ENCODE data around the gene VAC14.
"Not testable (repeated sequence)": the region's sequence is repeated elsewhere in the genome, so short reads cannot be mapped to it uniquely, and the experiment has no call there.

Gene VAC14

DNA sequence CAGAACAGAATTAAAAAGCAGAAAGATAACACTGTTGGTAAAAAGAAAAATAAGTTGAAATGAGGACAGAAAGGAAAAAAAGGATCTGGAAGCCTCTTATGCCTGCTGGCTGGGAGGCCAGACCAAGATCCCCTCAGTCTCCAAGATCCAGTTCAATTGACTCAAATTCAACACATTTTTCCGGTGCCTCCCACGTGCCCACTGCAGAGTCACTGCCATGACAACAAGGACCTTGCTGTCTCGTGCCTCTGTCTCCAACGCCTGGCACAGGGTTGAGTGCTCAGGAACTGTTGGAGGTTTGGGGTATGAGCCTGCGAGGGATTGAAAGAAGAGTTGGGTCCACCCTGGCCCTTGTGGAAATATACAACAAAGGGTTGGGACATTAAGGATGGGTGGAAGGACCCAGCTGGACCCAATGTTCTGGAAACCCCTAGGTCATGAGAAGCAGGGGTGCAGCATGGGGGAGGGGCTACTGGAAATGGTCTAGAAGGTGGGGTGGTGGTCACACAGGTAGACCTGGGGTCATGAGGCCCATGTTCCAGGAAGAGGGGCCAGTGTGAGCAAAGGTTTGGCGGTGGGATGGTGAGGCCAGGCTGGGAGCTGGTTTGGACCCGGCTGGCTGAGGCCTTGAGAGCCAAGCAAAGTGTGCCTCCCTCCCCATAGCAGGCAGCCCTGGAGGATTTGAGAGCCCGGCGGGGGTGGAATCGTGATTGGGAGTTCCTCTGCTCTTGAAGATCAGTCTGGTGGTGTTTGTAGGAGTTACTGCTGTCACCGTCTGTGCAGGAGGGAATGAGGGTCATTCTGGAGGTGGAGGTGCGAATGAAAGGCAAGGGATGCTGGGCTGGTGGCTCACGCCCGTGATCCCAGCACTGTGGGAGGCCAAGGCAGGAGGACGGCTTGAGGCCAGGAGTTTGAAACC lies 153.3 kb downstream of the VAC14 start:
- DNase-seq (ENCODE audit: low read depth in 1 of 2, low spot score in 1 of 2) = no peak

DNA sequence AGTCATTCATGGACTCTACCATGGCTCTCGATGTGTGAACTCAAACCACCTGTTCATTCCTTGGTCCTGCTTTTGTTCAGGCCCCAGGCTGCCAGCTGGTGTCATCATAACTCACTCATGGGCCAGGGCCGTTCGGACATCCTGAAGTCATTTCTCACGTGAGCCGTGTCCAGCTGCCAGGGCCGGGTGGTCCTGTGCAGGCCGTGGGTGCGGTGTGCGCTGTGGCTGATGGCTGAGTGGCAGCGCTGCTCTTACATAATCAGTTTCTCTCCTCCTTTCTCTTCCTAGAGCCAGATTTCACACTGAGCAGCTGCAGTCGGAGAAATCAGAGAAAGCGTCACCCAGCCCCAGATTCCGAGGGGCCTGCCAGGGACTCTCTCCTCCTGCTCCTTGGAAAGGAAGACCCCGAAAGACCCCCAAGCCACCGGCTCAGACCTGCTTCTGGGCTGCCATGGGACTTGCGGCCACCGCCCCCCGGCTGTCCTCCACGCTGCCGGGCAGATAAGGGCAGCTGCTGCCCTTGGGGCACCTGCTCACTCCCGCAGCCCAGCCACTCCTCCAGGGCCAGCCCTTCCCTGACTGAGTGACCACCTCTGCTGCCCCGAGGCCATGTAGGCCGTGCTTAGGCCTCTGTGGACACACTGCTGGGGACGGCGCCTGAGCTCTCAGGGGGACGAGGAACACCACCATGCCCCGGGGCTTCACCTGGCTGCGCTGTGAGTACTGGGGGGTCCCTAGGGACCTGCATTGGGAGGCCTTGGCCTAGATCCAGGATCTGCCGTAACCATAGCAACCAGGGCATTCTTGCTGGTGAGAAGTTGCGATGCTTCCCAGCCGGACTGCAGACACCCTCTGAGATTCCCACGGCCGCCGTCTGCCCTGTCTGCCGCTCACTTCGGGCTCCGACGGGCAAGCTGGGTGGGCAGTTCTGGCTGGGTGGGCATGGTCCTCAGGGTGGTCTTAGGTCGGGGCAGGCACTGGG lies 154.4 kb downstream of the VAC14 start, which contains the start of gene IL34:
TSS of gene IL34 (plus strand) at position 300 of the 982 bp plus-strand sequence. CDS start at position 689, 389 bp downstream.
- DNase-seq (ENCODE audit: low read depth in 1 of 2, low spot score in 1 of 2) = no peak

DNA sequence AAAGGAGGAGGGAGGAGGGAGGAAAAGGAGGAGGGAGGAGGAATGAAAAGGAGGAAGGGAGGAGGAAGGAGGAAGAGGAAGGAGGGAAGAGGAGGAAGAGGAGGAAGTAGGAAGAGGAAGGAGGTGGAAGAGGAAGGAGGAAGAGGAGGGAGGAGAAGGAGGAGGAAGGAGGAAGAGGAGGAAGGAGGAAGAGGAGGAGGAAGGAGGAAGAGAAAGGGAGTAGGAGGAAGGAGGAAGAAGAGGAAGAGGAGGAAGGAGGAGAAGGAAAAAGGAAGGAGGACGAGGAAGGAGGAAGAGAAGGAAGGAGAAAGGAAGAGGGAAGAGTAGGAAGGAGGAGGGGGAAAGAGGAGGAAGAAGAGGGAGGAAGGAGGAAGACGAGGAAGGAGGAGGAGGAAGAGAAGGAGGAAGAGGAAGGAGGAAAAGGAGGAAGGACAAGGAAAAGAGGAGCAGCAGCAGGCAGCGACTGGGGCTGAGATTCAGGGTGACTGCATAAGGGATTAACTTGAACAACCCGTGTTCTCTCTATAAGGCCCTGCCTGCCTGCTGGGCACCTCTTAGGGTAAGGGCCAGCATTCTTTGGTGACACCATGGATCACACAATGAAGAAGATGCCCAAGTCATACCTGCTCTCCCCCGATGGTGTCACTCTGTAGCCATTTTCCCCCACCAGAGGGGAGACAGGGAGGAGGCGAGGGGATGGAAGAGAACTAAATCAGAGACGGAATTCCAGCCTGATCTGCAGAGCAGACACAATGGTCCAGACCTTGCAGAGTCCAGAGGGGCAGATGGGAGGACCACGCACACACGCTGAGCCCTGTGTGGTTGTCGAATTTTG lies 156.0 kb downstream of the VAC14 start:
- no peak for DNase-seq (ENCODE audit: low read depth in 1 of 2, low spot score in 1 of 2)

DNA sequence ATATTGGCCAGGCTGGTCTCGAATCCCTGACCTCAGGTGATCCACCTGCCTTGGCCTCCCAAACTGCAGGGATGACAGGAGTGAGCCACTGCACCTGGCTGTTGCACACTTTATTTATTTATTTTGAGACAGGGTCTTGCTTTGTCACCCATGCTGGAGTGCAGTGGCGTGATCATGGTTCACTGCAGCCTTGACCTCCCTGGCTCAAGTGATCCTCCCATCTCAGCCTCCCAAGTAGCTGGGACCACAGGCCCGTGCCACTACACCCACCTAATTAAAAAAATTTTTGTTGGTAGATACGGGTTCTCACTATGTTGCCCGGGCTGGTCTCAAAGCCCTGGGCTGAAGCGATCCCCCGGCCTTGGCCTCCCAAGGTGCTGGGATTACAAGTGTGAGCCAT lies 157.7 kb downstream of the VAC14 start:
- DNase-seq (ENCODE audit: low read depth in 1 of 2, low spot score in 1 of 2) = not testable (repeated sequence)

DNA sequence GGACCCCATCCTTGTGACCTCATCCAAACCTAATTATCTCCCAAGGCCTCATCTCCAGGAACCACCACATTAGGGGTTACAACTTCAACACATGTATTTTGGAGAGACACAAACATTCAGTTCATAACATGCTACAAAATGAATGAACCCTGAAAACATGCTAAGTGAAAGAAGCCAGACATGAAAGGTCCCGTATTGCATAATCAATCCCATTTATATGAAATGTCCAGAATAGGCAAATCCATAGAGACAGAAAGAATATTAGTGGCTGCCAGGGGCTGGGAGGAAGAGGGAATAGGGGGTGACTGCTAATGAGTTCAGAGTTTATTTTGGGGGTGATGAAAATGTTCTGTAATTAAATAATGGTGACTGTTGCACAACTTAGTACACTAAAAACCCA lies 158.3 kb downstream of the VAC14 start:
- no peak for DNase-seq (ENCODE audit: low read depth in 1 of 2, low spot score in 1 of 2)

DNA sequence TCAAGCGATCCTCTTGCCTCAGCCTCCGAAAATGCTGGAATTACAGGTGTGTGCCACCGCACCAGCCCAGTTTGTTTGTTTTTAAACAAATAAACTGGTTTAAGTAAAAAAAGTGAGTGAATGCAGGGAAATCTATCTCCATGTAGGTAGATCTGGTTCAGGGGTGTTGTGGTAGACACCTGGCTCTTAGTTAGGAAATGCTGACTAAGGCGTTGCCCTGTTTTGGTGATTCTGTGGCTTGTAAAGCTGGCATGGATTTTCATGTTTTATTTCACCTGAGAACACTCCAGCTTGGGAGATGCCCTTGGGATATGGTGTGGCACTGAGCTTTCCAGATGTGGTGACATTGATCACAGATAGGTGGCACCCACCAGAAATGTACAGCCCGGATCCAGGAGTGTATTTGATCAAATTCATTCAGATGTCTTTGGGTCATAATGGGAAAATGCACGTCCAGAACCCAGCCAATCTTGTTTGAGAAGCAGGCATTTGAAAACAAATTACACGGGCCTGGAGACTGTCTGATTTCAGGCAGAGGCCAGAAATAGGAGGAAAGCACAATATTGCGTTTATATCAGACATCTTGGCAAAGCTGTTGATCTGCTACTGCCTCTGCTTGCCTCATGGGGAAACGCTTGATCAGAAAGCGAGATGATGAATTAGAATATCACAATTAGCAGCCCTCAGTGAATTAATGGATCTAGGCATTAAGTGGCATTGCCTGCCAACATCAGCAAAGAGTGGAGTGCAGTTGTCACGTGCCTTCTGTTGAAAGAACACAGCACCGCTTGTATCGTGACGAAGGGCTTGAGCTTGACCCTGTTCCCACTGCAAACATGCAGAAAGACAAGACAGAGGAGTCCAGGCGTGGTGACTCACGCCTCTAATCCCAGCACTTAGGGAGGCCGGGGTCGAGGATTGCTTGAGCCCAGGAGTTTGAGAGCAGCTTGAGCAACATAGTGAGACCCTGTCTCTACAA lies 161.9 kb downstream of the VAC14 start:
- DNase-seq (ENCODE audit: low read depth in 1 of 2, low spot score in 1 of 2) = no peak

Measured in stimulated activated CD4-positive, alpha-beta T cell treated with anti-CD3 and anti-CD28 coated beads, Interleukin-15, amount 100 ng/mL, for 1 hour (primary cell).